Liver (tissue), 9 donors: ENCODE data around the gene RAB44. TPM values are rescaled to one million over a fixed set of nuclear protein-coding genes. Genes with fewer than 3 reads are reported as not detected.

Experiments used
- DNase-seq: peaks from one replicate; pipeline ENCODE4 v3.0.0-alpha.2; 2017; ENCODE audit warnings: low spot score
- H3K27ac ChIP-seq, 2 donors: one replicate each; pipeline ENCODE4 v1.7.0; 2013; ENCODE audit warnings: inconsistent platforms in 2 of 2, low read length in 2 of 2, control low read depth in 1 of 2, low read depth in 1 of 2, mild to moderate bottlenecking in 1 of 2
- H3K27me3 ChIP-seq, 4 donors: one replicate each; pipeline versions ENCODE4 v1.6.1 to v1.7.0; 2013; ENCODE audit warnings: low read length in 3 of 4, inconsistent platforms in 1 of 4, mild to moderate bottlenecking in 1 of 4, moderate library complexity in 1 of 4; ENCODE audit not compliant: control insufficient read depth in 4 of 4, insufficient read depth in 4 of 4
- H3K36me3 ChIP-seq, 4 donors: one replicate each; pipeline versions ENCODE4 v1.6.1 to v1.7.0; 2013; ENCODE audit warnings: low read length in 3 of 4, mild to moderate bottlenecking in 3 of 4, low read depth in 1 of 4, moderate library complexity in 1 of 4; ENCODE audit not compliant: control insufficient read depth in 4 of 4, insufficient read depth in 3 of 4
- H3K4me1 ChIP-seq, 4 donors: one replicate each; pipeline versions ENCODE4 v1.6.1 to v1.7.0; 2013; ENCODE audit warnings: low read length in 3 of 4, mild to moderate bottlenecking in 3 of 4, moderate library complexity in 1 of 4; ENCODE audit not compliant: control insufficient read depth in 4 of 4, insufficient read depth in 4 of 4
- H3K4me3 ChIP-seq, 3 donors: one replicate each; pipeline versions ENCODE4 v1.6.1 to v1.7.0; 2013; ENCODE audit warnings: low read length in 3 of 3, control low read depth in 1 of 3, low read depth in 1 of 3, mild to moderate bottlenecking in 1 of 3
- H3K9ac ChIP-seq, 2 donors: one replicate each; pipeline ENCODE4 v1.7.0; 2013; ENCODE audit warnings: low read length in 2 of 2, mild to moderate bottlenecking in 2 of 2, moderate library complexity in 2 of 2, control low read depth in 1 of 2, low read depth in 1 of 2
- H3K9me3 ChIP-seq, 4 donors: one replicate each; pipeline versions ENCODE4 v1.6.1 to v1.7.0; 2013; ENCODE audit warnings: low read length in 3 of 4; ENCODE audit not compliant: control insufficient read depth in 4 of 4
- ATF3 ChIP-seq: IDR thresholded peaks from 2 replicates; pipeline ENCODE4 v1.6.1; 2016; ENCODE audit warnings: antibody characterized with exemption
- EGR1 ChIP-seq, 2 donors: IDR thresholded peaks; 2 replicates each; pipeline ENCODE4 v1.6.1; 2016 to 2018; ENCODE audit warnings: antibody characterized with exemption in 2 of 2, low read depth in 2 of 2
- FOXA1 ChIP-seq: IDR thresholded peaks from 2 replicates; pipeline ENCODE4 v1.6.1; 2016; ENCODE audit warnings: antibody characterized with exemption
- FOXA2 ChIP-seq: IDR thresholded peaks from 2 replicates; pipeline ENCODE4 v1.6.1; 2016; ENCODE audit warnings: antibody characterized with exemption
- GABPA ChIP-seq, 2 donors: IDR thresholded peaks in 1 of 2; conservative IDR thresholded peaks in 1 of 2; 2 replicates each; pipeline ENCODE4 v1.6.1; 2016; ENCODE audit warnings: antibody characterized with exemption in 2 of 2, mild to moderate bottlenecking in 1 of 2, moderate library complexity in 1 of 2
- HNF4A ChIP-seq, 2 donors: conservative IDR thresholded peaks; 2 replicates each; pipeline ENCODE4 v1.6.1; 2016; ENCODE audit warnings: antibody characterized with exemption in 2 of 2, mild to moderate bottlenecking in 2 of 2
- HNF4G ChIP-seq: IDR thresholded peaks from 2 replicates; pipeline ENCODE4 v1.6.1; 2016; ENCODE audit warnings: antibody characterized with exemption
- JUND ChIP-seq, 2 donors: IDR thresholded peaks; 2 replicates each; pipeline ENCODE4 v1.6.1; 2016; ENCODE audit warnings: antibody characterized with exemption in 2 of 2
- NR2F2 ChIP-seq: IDR thresholded peaks from 2 replicates; pipeline ENCODE4 v1.6.1; 2016; ENCODE audit warnings: antibody characterized with exemption
- RAD21 ChIP-seq, 2 donors: IDR thresholded peaks; 2 replicates each; pipeline ENCODE4 v1.6.1; 2016; ENCODE audit warnings: antibody characterized with exemption in 2 of 2, mild to moderate bottlenecking in 2 of 2
- SP1 ChIP-seq: IDR thresholded peaks from 2 replicates; pipeline ENCODE4 v1.6.1; 2018; ENCODE audit warnings: antibody characterized with exemption, mild to moderate bottlenecking
- TAF1 ChIP-seq: conservative IDR thresholded peaks from 2 replicates; pipeline ENCODE4 v1.6.1; 2016; ENCODE audit warnings: antibody characterized with exemption, mild to moderate bottlenecking
- WGBS: extraction: QIAGEN DNeasy Blood & Tissue Kit; methylation state at CpG from one replicate; pipeline ENCODE4 v1.1.7; 2013; 5-methylcytosine and 5-hydroxymethylcytosine counted together
- polyA plus RNA-seq, 2 donors: library from polyadenylated mRNA; stranded (reverse) in 1 of 2; unstranded in 1 of 2; fragments of 200-250 nt in 1 of 2; fragments of >200 nt in 1 of 2; fragmentation: Nextera tagmentation in 1 of 2; extraction: Ambion mirVana in 1 of 2; gene quantifications; one replicate each; pipeline versions ENCODE4 v1.2.1 to v1.2.3, GENCODE V29; 2013 to 2015
- total RNA-seq, 2 donors: library from RNA; depleted of rRNA; stranded (reverse); fragments of >200 nt; gene quantifications; one replicate each; pipeline ENCODE4 v1.2.3, GENCODE V29; 2014
- TF ChIP-seq, protein P1 (sequence below): IDR thresholded peaks from 2 replicates; pipeline ENCODE4 v1.6.1; 2016; ENCODE audit warnings: antibody characterized with exemption
- TF ChIP-seq, protein P2 (sequence below): fragments of 150-350 bp; IDR thresholded peaks from 2 replicates; pipeline ENCODE4 v1.5.1; 2017; ENCODE audit warnings: improper control_type of control experiment, low read depth, low read length; ENCODE audit not compliant: missing input control
- TF ChIP-seq, protein P3 (sequence below): IDR thresholded peaks from 2 replicates; pipeline ENCODE4 v1.6.1; 2016; ENCODE audit warnings: antibody characterized with exemption
- donor health status: healthy.
- donor health status: healthy.
- donor health status: healthy.
- donor health status: healthy.
- donor health status: healthy.

The RAB44 gene
- total RNA-seq (1 to 10 TPM in 1 of 2 donors, under 1 TPM in 1; 0.08 to 1.3 TPM), polyA plus RNA-seq (under 1 TPM in 1 of 2 donors, not detected in 1; 0.02 TPM)

GRCh38 chr6:36697481-36697903, at the start of gene RAB44:
Gene RAB44, plus strand, starts transcription at chr6:36697826. Its CDS starts 6,410 bp downstream, at chr6:36704236.
- Histone ChIP-seq H3K27me3 (no peaks in the 10 kb centered on the region), H3K4me3 (no peak within 1 kb of the TSS), H3K4me1 (peaks cover 0 to under 1% (median 0%) of the 10 kb centered on the region in 4 donors), H3K27ac (no peak within 1 kb of the TSS), H3K9me3 (no peaks in the 10 kb centered on the region), H3K9ac (no peak within 1 kb of the TSS), H3K36me3 (no peaks in the 10 kb centered on the region)
- no peak for TF ChIP-seq JUND (IDR thresholded peaks at IDR 0.05)
- TF ChIP-seq, protein P1, sequence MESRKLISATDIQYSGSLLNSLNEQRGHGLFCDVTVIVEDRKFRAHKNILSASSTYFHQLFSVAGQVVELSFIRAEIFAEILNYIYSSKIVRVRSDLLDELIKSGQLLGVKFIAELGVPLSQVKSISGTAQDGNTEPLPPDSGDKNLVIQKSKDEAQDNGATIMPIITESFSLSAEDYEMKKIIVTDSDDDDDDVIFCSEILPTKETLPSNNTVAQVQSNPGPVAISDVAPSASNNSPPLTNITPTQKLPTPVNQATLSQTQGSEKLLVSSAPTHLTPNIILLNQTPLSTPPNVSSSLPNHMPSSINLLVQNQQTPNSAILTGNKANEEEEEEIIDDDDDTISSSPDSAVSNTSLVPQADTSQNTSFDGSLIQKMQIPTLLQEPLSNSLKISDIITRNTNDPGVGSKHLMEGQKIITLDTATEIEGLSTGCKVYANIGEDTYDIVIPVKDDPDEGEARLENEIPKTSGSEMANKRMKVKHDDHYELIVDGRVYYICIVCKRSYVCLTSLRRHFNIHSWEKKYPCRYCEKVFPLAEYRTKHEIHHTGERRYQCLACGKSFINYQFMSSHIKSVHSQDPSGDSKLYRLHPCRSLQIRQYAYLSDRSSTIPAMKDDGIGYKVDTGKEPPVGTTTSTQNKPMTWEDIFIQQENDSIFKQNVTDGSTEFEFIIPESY = no peak
- no peak for TF ChIP-seq GABPA (IDR thresholded peaks at IDR 0.05 in 1 of 2, conservative IDR thresholded peaks at IDR 0.05 in 1 of 2)
- WGBS = 80% methylated on average over 7 of the region's 7 CpGs
- no peak for DNase-seq

DNA sequence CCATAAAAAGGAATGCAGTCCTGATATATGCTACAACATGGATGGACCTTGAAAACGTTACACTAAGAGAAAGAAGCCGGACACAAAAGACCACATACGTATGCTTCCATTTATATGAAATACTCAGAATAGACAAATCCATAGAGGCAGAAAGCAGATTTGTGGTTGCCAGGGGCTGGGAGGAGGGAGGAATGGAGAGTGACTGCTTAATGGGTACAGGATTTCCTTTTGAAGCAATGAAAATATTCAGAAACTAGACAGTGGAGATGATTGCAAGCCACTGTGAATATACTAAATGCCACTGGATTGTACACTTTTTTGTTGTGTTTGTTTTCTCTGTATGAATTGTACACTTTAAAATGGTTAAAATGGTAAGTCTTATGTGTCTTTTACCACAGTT, 48.5 kb upstream of the RAB44 start:
- DNase-seq = no peak
- Histone ChIP-seq H3K4me3 (no peak overlapping the region), H3K27me3 (no peaks in the 10 kb centered on the region), H3K27ac (no peak overlapping the region), H3K4me1 (peaks cover under 1 to 3% (median 2%) of the 10 kb centered on the region in 4 donors), H3K36me3 (no peaks in the 10 kb centered on the region), H3K9ac (no peak overlapping the region), H3K9me3 (no peaks in the 10 kb centered on the region)
- TF ChIP-seq SP1 (no peak), FOXA2 (no peak), JUND (IDR thresholded peaks at IDR 0.05) (no peak)
- TF ChIP-seq, protein P2, sequence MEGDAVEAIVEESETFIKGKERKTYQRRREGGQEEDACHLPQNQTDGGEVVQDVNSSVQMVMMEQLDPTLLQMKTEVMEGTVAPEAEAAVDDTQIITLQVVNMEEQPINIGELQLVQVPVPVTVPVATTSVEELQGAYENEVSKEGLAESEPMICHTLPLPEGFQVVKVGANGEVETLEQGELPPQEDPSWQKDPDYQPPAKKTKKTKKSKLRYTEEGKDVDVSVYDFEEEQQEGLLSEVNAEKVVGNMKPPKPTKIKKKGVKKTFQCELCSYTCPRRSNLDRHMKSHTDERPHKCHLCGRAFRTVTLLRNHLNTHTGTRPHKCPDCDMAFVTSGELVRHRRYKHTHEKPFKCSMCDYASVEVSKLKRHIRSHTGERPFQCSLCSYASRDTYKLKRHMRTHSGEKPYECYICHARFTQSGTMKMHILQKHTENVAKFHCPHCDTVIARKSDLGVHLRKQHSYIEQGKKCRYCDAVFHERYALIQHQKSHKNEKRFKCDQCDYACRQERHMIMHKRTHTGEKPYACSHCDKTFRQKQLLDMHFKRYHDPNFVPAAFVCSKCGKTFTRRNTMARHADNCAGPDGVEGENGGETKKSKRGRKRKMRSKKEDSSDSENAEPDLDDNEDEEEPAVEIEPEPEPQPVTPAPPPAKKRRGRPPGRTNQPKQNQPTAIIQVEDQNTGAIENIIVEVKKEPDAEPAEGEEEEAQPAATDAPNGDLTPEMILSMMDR = no peak
- WGBS = 92% methylated on average over 3 of the region's 3 CpGs

- H3K9me3 ChIP-seq = no peaks in the 10 kb centered on the region
- H3K27ac ChIP-seq = no peak overlapping the region
- H3K4me3 ChIP-seq = no peak overlapping the region
- no peak overlapping the region for H3K9ac ChIP-seq
- no peaks in the 10 kb centered on the region for H3K36me3 ChIP-seq
- no peaks in the 10 kb centered on the region for H3K27me3 ChIP-seq
- peaks cover 0 to 2% (median under 1%) of the 10 kb centered on the region in 4 donors for H3K4me1 ChIP-seq
- 78% methylated on average over 13 of the region's 13 CpGs for WGBS
- DNase-seq = no peak
- TF ChIP-seq, protein P2 = no peak
- no peak for TF ChIP-seq FOXA2
- TF ChIP-seq SP1 = no peak
- TF ChIP-seq TAF1 = no peak
- TF ChIP-seq HNF4G = no peak
- TF ChIP-seq, protein P1 = no peak
- no peak for TF ChIP-seq EGR1 (IDR thresholded peaks at IDR 0.05; ENCODE audit: low read depth in 2 of 2)
- no peak for TF ChIP-seq JUND (IDR thresholded peaks at IDR 0.05)
- no peak for TF ChIP-seq GABPA (IDR thresholded peaks at IDR 0.05 in 1 of 2, conservative IDR thresholded peaks at IDR 0.05 in 1 of 2)
- TF ChIP-seq RAD21 (IDR thresholded peaks at IDR 0.05) = no peak
- TF ChIP-seq, protein P3, sequence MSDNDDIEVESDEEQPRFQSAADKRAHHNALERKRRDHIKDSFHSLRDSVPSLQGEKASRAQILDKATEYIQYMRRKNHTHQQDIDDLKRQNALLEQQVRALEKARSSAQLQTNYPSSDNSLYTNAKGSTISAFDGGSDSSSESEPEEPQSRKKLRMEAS = no peak
- no peak for TF ChIP-seq NR2F2
- TF ChIP-seq ATF3 = no peak
- no peak for TF ChIP-seq HNF4A (conservative IDR thresholded peaks at IDR 0.05)
- no peak for TF ChIP-seq FOXA1
Measured at GRCh38 chr6:36649701-36650484, 47.7 kb upstream of the RAB44 start.
